ENCODE data around the gene MRPS31.
"Not testable (repeated sequence)": the region's sequence is repeated elsewhere in the genome, so short reads cannot be mapped to it uniquely, and the experiment has no call there.

The MRPS31 gene

GRCh38 chr13:40762849-40763248, 8.1 kb downstream of the MRPS31 start:
- no peak overlapping the region for H3K27ac ChIP-seq (ENCODE audit: low read length)
- H3K27me3 ChIP-seq (ENCODE audit: control insufficient read depth in 1 of 2, insufficient read depth in 2 of 2, low read length in 2 of 2), result no peaks in the 10 kb centered on the region
- H3K9ac ChIP-seq (ENCODE audit: low read length in 2 of 2), result no peak overlapping the region
- peaks cover 4 to 16% of the 10 kb centered on the region in 2 donors for H3K36me3 ChIP-seq (ENCODE audit: control insufficient read depth in 2 of 2, insufficient read depth in 2 of 2, low read length in 2 of 2)
- H3K9me3 ChIP-seq (ENCODE audit: control insufficient read depth in 2 of 2, low read length in 2 of 2), result no peaks in the 10 kb centered on the region
- no peaks in the 10 kb centered on the region for H3K4me1 ChIP-seq (ENCODE audit: control insufficient read depth, insufficient read depth, low read length)
- H3K4me3 ChIP-seq (ENCODE audit: low read length in 2 of 2), result no peak overlapping the region

GRCh38 chr13:40758811-40759210, 12.2 kb downstream of the MRPS31 start:
- no peaks in the 10 kb centered on the region for H3K9me3 ChIP-seq (ENCODE audit: control insufficient read depth in 2 of 2, low read length in 2 of 2)
- H3K9ac ChIP-seq (ENCODE audit: low read length in 2 of 2), result no peak overlapping the region
- H3K4me1 ChIP-seq (ENCODE audit: control insufficient read depth, insufficient read depth, low read length), result no peaks in the 10 kb centered on the region
- no peak overlapping the region for H3K27ac ChIP-seq (ENCODE audit: low read length)
- no peaks in the 10 kb centered on the region for H3K27me3 ChIP-seq (ENCODE audit: control insufficient read depth in 1 of 2, insufficient read depth in 2 of 2, low read length in 2 of 2)
- peaks cover 13 to 23% of the 10 kb centered on the region in 2 donors for H3K36me3 ChIP-seq (ENCODE audit: control insufficient read depth in 2 of 2, insufficient read depth in 2 of 2, low read length in 2 of 2)
- no peak overlapping the region for H3K4me3 ChIP-seq (ENCODE audit: low read length in 2 of 2)

- Histone ChIP-seq H3K9me3 (ENCODE audit: control insufficient read depth in 2 of 2, low read length in 2 of 2) (no peaks in the 10 kb centered on the region), H3K4me3 (ENCODE audit: low read length in 2 of 2) (no peak overlapping the region), H3K27me3 (ENCODE audit: control insufficient read depth in 1 of 2, insufficient read depth in 2 of 2, low read length in 2 of 2) (no peaks in the 10 kb centered on the region), H3K36me3 (ENCODE audit: control insufficient read depth in 2 of 2, insufficient read depth in 2 of 2, low read length in 2 of 2) (peaks cover 25% of the 10 kb centered on the region in 2 donors), H3K27ac (ENCODE audit: low read length) (no peak overlapping the region), H3K9ac (ENCODE audit: low read length in 2 of 2) (no peak overlapping the region), H3K4me1 (ENCODE audit: control insufficient read depth, insufficient read depth, low read length) (no peaks in the 10 kb centered on the region)
Observed at GRCh38 chr13:40756042-40756441, 14.9 kb downstream of the MRPS31 start.

- no peak overlapping the region for H3K9ac ChIP-seq (ENCODE audit: low read length in 2 of 2)
- no peaks in the 10 kb centered on the region for H3K27me3 ChIP-seq (ENCODE audit: control insufficient read depth in 1 of 2, insufficient read depth in 2 of 2, low read length in 2 of 2)
- H3K4me3 ChIP-seq (ENCODE audit: low read length in 2 of 2), result no peak overlapping the region
- H3K4me1 ChIP-seq (ENCODE audit: control insufficient read depth, insufficient read depth, low read length), result no peaks in the 10 kb centered on the region
- peaks cover 25% of the 10 kb centered on the region in 2 donors for H3K36me3 ChIP-seq (ENCODE audit: control insufficient read depth in 2 of 2, insufficient read depth in 2 of 2, low read length in 2 of 2)
- no peak overlapping the region for H3K27ac ChIP-seq (ENCODE audit: low read length)
- no peaks in the 10 kb centered on the region for H3K9me3 ChIP-seq (ENCODE audit: control insufficient read depth in 2 of 2, low read length in 2 of 2)
Observed at GRCh38 chr13:40755082-40755700, 15.8 kb downstream of the MRPS31 start.

DNA sequence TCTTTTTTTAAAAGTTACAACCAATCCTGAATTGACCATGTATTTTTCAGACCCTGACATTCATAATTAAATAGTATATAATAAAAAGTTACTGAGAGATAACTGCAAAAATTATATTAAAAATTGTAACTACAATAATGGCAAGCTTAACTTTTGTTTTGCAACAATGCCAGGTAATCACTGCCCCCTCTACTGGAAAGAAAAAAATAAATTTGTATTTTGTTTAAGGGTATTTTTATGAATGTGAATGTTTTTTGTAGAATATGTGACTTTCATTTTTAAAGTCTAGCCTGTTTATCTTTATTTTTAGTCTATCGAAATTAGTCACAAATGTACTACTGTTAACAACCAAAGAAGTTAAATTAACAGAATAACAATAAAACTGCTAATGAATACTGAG, 21.7 kb downstream of the MRPS31 start:
- H3K4me1 ChIP-seq (ENCODE audit: control insufficient read depth, insufficient read depth, low read length), result no peaks in the 10 kb centered on the region
- no peaks in the 10 kb centered on the region for H3K27me3 ChIP-seq (ENCODE audit: control insufficient read depth in 1 of 2, insufficient read depth in 2 of 2, low read length in 2 of 2)
- H3K9me3 ChIP-seq (ENCODE audit: control insufficient read depth in 2 of 2, low read length in 2 of 2), result no peaks in the 10 kb centered on the region
- H3K27ac ChIP-seq (ENCODE audit: low read length), result no peak overlapping the region
- H3K4me3 ChIP-seq (ENCODE audit: low read length in 2 of 2), result no peak overlapping the region
- H3K9ac ChIP-seq (ENCODE audit: low read length in 2 of 2), result no peak overlapping the region
- H3K36me3 ChIP-seq (ENCODE audit: control insufficient read depth in 2 of 2, insufficient read depth in 2 of 2, low read length in 2 of 2), result peaks cover 10 to 20% of the 10 kb centered on the region in 2 donors

- H3K9ac ChIP-seq (ENCODE audit: low read length in 2 of 2); H3K36me3 ChIP-seq (ENCODE audit: control insufficient read depth in 2 of 2, insufficient read depth in 2 of 2, low read length in 2 of 2); H3K9me3 ChIP-seq (ENCODE audit: control insufficient read depth in 2 of 2, low read length in 2 of 2); H3K4me3 ChIP-seq (ENCODE audit: low read length in 2 of 2); H3K27ac ChIP-seq (ENCODE audit: low read length); H3K27me3 ChIP-seq (ENCODE audit: control insufficient read depth in 1 of 2, insufficient read depth in 2 of 2, low read length in 2 of 2); H3K4me1 ChIP-seq (ENCODE audit: control insufficient read depth, insufficient read depth, low read length): not testable (repeated sequence)
Observed at GRCh38 chr13:40735232-40735548, 35.8 kb downstream of the MRPS31 start.

DNA sequence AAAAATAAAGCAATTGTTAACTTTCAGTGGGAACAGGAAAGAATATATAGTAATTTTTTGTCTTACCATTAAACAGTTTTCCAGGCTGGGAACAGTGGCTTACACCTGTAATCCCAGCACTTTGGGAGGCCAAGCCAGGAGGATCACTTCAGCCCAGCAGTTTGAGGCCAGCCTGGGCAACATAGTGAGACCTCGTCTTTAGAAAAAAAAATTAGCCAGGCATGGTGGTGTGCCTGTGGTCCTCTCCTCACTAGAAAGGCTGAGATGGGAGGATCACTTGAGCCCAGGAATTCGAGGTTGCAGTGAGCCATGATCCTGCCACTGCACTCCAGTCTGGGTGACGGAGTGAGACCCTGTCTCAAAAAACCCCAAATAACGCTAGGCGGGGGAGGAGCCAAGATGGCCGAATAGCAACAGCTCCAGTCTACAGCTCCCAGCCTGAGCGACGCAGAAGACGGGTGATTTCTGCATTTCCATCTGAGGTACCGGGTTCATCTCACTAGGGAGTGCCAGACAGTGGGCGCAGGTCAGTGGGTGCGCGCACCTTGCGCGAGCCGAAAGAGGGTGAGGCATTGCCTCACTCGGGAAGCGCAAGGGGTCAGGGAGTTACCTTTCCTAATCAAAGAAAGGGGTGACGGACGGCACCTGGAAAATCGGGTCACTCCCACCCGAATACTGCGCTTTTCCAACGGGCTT, 36.3 kb downstream of the MRPS31 start:
- H3K4me3 ChIP-seq (ENCODE audit: low read length in 2 of 2); H3K27me3 ChIP-seq (ENCODE audit: control insufficient read depth in 1 of 2, insufficient read depth in 2 of 2, low read length in 2 of 2); H3K4me1 ChIP-seq (ENCODE audit: control insufficient read depth, insufficient read depth, low read length); H3K27ac ChIP-seq (ENCODE audit: low read length); H3K9ac ChIP-seq (ENCODE audit: low read length in 2 of 2); H3K9me3 ChIP-seq (ENCODE audit: control insufficient read depth in 2 of 2, low read length in 2 of 2); H3K36me3 ChIP-seq (ENCODE audit: control insufficient read depth in 2 of 2, insufficient read depth in 2 of 2, low read length in 2 of 2): not testable (repeated sequence)

GRCh38 chr13:40732658-40733057, 38.3 kb downstream of the MRPS31 start:
- Histone ChIP-seq H3K9ac (ENCODE audit: low read length in 2 of 2) (no peak overlapping the region), H3K36me3 (ENCODE audit: control insufficient read depth in 2 of 2, insufficient read depth in 2 of 2, low read length in 2 of 2) (peaks cover 6 to 12% of the 10 kb centered on the region in 2 donors), H3K9me3 (ENCODE audit: control insufficient read depth in 2 of 2, low read length in 2 of 2) (no peaks in the 10 kb centered on the region), H3K27ac (ENCODE audit: low read length) (no peak overlapping the region), H3K4me1 (ENCODE audit: control insufficient read depth, insufficient read depth, low read length) (no peaks in the 10 kb centered on the region), H3K27me3 (ENCODE audit: control insufficient read depth in 1 of 2, insufficient read depth in 2 of 2, low read length in 2 of 2) (no peaks in the 10 kb centered on the region), H3K4me3 (ENCODE audit: low read length in 2 of 2) (no peak overlapping the region)

GRCh38 chr13:40728595-40728994, 42.4 kb downstream of the MRPS31 start:
- Histone ChIP-seq H3K27me3 (ENCODE audit: control insufficient read depth in 1 of 2, insufficient read depth in 2 of 2, low read length in 2 of 2) (no peaks in the 10 kb centered on the region), H3K9ac (ENCODE audit: low read length in 2 of 2) (no peak overlapping the region), H3K27ac (ENCODE audit: low read length) (no peak overlapping the region), H3K4me3 (ENCODE audit: low read length in 2 of 2) (no peak overlapping the region), H3K9me3 (ENCODE audit: control insufficient read depth in 2 of 2, low read length in 2 of 2) (no peaks in the 10 kb centered on the region), H3K36me3 (ENCODE audit: control insufficient read depth in 2 of 2, insufficient read depth in 2 of 2, low read length in 2 of 2) (peaks cover 6 to 13% of the 10 kb centered on the region in 2 donors), H3K4me1 (ENCODE audit: control insufficient read depth, insufficient read depth, low read length) (no peaks in the 10 kb centered on the region)

GRCh38 chr13:40714433-40714832, 56.6 kb downstream of the MRPS31 start:
- H3K4me1 ChIP-seq (ENCODE audit: control insufficient read depth, insufficient read depth, low read length); H3K27ac ChIP-seq (ENCODE audit: low read length); H3K36me3 ChIP-seq (ENCODE audit: control insufficient read depth in 2 of 2, insufficient read depth in 2 of 2, low read length in 2 of 2); H3K4me3 ChIP-seq (ENCODE audit: low read length in 2 of 2); H3K9me3 ChIP-seq (ENCODE audit: control insufficient read depth in 2 of 2, low read length in 2 of 2); H3K9ac ChIP-seq (ENCODE audit: low read length in 2 of 2); H3K27me3 ChIP-seq (ENCODE audit: control insufficient read depth in 1 of 2, insufficient read depth in 2 of 2, low read length in 2 of 2): not testable (repeated sequence)

DNA sequence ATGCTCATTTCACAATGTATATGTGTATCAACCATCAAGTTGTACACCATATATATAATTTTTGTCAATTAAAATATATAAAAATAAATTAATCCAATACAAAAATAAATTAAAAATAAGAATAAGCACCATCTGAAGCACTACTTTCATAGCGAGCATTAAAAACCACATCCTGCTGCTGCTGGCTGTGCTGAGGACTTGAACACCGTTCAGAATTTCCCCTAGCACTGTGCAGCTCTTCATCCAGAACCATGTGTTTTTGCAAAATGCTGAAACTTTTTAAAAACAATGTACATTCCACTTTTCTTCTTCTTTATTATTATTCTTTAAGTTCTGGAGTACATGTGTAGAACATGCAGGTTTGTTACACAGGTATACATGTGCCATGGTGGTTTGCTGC, 64.6 kb downstream of the MRPS31 start:
- no peaks in the 10 kb centered on the region for H3K4me1 ChIP-seq (ENCODE audit: control insufficient read depth, insufficient read depth, low read length)
- H3K27ac ChIP-seq (ENCODE audit: low read length), result no peak overlapping the region
- no peaks in the 10 kb centered on the region for H3K9me3 ChIP-seq (ENCODE audit: control insufficient read depth in 2 of 2, low read length in 2 of 2)
- H3K9ac ChIP-seq (ENCODE audit: low read length in 2 of 2), result no peak overlapping the region
- no peak overlapping the region for H3K4me3 ChIP-seq (ENCODE audit: low read length in 2 of 2)
- H3K27me3 ChIP-seq (ENCODE audit: control insufficient read depth in 1 of 2, insufficient read depth in 2 of 2, low read length in 2 of 2), result no peaks in the 10 kb centered on the region
- H3K36me3 ChIP-seq (ENCODE audit: control insufficient read depth in 2 of 2, insufficient read depth in 2 of 2, low read length in 2 of 2), result no peaks in the 10 kb centered on the region
